Stimulated activated CD4-positive, alpha-beta T cell treated with anti-CD3 and anti-CD28 coated beads, Interleukin-12 subunit alpha, Interleukin-12 subunit beta, amount 100 ng/mL, for 4 hours (primary cell): ENCODE measurements around the gene ATP11A.
A peak's percentile ranks its signal among the peaks of the same experiment; 100 is the strongest.
"Not testable (repeated sequence)": the region's sequence is repeated elsewhere in the genome, so short reads cannot be mapped to it uniquely, and the experiment has no call there.

Source experiments
- DNase-seq: peaks from one replicate; pipeline ENCODE4 v3.0.0-alpha.2; 2020

ATP11A gene

DNA sequence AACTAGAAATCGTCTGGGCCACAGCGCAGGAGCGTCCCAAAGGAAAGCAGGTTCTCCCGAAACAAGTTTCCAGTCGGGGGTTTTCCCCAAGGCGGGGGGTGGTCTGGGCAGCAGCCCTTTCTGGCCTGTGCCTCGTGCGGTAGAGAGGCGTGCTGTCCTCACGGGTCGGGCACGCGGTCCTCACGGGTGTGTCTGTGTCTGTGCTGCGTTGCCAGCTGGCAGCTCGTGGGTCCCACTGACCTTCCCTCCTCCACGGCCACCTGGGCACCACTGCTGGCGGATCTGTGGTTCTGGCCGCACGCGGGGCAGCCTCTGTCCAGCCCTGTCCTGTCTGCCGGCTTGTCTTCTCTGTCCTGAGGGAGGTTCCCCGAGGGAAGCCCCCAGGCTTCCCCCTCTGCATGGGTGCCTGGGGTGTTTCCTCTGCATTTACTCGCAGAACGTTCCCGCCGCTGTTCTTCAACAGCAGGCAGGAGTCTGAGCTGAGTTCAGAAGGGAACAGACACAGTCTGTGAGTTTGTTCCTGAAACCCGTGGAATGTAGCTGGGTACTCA is 181.0 kb downstream of the ATP11A start:
- no peak for DNase-seq

DNA sequence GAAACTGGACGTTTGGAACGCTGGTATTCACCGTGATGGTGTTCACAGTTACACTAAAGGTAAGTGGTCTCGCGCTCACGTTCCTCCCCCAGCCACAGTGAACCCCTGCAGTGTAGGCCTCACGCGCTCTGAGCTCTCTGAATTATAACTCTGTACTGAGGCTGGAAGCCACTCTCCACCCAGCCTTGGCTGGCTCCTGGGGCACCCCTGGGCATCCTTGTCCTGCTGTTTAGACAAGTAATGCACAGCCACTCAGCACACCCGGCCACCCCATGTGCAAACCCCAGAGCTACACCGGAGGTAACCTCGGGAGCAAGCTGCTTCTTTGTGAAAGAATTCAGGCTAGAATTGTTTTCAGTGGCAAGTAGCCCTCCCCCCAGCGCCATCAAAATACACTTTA is 181.9 kb downstream of the ATP11A start:
- no peak for DNase-seq

DNA sequence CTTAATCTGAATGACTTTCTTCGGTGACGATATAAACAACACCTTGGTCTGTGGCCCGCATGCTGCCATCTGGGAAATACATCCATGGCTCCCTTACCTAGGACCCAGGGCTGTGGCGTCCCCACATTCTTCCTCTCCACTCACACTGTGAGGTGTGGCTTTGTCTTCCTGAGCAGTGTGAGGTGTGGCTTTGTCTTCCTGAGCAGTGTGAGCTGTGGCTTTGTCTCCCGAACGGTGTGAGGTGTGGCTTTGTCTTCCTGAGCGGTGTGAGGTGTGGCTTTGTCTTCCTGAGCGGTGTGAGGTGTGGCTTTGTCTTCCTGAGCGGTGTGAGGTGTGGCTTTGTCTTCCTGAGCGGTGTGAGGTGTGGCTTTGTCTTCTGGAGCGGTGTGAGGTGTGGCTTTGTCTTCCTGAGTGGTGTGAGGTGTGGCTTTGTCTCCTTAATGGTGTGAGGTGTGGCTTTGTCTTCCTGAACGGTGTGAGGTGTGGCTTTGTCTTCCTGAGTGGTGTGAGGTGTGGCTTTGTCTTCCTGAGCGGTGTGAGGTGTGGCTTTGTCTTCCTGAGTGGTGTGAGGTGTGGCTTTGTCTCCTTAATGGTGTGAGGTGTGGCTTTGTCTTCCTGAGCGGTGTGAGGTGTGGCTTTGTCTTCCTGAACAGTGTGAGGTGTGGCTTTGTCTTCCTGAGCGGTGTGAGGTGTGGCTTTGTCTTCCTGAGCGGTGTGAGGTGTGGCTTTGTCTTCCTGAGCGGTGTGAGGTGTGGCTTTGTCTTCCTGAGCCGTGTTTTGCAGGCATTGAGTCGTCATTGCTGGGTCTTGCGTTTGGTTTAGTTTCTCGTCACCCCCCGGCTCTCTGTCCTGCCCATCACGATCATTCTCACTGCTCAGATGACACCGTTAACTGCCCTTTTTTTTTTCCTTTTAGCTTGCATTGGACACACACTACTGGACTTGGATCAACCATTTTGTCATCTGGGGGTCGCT is 183.1 kb downstream of the ATP11A start:
- DNase-seq, result not testable (repeated sequence)

DNA sequence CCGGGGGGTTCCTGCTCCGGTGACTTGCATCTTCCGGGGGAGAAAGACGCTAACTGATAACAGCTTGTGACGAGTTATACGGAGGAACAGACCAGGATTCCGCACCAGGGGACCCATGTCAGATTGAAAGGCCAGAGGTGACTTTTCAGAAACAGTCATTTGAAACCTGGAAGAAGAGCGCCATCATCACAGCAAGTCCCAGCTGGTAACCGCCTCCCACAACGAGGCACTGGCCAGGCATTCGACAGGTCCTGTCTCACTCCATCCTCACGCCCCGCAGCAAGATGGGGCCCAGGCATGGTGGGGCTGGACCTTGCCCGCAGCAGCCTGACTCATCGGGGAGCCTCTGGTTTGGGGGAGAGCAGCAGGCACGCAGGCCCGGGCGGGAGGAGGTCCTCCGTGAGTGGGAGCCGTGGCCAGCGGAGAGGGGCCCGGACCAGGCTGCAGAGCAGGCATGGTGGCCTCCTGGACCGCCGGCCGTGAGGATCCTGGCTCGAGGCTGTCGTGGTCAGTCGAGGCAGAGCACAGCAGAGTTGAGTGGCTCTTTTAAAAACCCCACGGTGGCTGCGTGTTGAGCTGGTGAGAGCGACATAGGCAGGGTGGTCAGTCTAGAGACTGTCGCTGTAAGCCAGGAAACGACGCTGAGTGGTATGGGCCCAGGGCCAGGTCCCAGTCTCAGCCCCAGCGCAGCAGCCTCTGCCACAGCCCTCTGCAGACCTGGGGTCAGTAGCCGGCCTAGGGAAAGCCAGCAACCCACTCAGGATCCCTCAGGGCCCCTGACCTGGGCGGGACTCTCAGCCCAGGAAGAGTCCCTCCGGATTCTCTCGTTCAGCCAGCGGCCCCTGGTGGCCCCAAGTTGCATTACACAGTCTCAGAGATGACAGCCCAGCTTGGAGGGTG is 184.3 kb downstream of the ATP11A start:
- DNase-seq, result peak; percentile 57

DNA sequence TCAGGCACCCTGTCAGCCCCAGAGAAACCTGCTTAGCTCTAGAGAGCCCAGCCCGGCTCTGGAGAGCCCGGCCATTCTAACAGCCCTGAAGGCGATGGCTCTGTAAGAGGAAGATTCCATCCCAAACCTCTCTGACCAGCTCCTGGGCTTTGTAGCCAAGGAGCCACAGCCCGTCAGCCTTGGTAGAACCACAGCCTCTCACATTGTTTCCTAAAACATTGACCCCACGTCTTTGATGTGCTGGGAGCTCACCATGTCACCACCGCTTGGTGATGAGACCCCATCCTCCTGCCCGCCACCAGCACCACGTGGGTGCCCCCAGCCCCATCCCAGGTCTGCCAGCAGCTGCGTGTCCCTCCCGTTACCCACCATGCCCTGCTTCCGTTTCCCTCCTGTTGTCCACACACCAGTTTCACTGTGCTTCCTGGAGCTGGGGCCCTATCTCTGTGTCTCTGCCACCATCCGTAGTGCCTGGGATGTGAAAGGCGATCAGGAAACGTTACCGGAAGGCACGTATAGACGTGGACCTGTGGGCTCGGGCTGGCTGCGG is 185.0 kb downstream of the ATP11A start:
- DNase-seq, result no peak

DNA sequence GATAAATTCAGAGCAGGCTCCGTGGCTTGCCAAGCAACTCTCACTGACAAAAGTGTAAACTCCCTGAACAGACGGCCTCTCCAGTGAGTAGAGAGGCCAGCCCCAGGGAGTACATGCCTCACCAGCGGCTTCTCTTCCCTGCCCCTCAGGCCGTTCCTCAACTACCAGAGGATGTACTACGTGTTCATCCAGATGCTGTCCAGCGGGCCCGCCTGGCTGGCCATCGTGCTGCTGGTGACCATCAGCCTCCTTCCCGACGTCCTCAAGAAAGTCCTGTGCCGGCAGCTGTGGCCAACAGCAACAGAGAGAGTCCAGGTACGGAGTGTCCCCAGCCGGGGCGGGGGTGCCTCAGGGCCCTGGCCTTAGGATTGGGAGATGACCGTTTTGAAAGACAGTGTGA is 185.8 kb downstream of the ATP11A start:
- no peak for DNase-seq

DNA sequence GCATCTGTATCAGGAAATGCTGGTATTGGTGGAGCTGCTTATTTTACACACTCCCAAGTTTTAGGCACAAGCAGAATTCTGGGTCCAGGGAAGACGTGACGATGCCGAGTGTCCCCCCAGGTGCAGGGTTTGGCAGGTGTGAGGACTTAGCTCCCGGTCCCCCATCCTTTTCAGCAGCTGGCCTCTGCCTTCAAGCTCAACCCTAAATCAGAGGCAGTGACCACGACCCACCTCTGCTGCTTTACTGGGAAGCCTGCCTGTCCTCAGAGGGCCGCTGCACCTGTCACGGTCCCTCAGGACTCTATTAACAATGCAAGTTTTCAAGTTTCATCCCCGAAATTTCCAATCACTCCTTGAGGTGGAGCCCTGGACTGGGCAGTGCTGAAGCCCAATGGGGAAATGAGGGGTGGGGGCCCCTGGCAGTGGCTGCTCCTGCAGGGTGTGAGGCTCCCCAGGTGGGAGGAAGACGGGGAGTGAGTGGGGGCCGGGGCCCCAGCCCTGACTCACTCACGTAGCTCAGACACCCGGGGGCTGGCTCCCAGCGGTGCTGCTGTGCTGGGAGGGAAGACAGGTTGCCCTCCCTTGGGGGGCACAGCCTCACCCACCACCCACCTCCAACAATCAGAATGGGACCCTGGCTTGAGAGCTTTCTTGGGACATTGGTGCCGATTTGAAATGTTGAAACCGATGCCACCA is 186.6 kb downstream of the ATP11A start:
- DNase-seq, result no peak

DNA sequence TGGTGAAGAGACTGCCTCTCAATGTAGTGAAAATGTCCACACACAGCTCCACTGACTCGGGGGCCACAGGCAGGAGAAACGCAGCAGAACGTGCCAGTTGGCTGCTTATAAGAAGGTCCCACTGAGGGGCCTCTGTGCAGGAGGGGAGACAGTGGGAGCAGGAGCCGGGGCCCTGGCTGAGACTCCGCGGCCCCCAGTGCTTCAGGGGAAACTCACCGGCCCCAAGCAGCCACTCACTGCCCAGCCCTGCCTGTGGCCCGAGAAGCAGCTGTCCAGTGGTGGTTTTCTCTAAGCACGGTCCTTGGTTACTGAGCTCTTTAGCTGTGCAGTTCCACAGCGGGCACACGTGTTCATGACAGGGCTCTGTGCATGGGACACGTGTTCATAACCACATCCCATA is 187.2 kb downstream of the ATP11A start:
- DNase-seq, result no peak

DNA sequence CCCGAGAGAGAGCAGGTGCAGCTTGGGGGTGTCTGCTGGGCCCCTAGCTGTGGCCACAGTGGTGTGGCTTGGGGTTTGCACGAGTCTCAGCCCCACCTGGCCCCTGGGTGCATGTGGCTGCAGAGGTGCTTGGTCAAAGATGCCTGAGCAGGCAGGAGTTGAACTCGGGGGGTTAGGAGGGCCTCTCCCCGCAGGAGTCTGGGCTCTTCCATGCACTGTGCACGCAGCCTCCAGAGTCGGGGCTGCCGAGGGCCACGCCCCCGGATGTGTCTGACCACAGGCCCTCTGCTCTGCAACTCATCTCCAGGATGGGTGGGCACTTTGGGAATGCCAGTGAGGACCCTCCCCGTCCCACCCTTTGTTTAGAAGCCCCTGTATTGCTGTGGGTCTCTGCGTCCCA is 187.7 kb downstream of the ATP11A start:
- DNase-seq, result no peak

DNA sequence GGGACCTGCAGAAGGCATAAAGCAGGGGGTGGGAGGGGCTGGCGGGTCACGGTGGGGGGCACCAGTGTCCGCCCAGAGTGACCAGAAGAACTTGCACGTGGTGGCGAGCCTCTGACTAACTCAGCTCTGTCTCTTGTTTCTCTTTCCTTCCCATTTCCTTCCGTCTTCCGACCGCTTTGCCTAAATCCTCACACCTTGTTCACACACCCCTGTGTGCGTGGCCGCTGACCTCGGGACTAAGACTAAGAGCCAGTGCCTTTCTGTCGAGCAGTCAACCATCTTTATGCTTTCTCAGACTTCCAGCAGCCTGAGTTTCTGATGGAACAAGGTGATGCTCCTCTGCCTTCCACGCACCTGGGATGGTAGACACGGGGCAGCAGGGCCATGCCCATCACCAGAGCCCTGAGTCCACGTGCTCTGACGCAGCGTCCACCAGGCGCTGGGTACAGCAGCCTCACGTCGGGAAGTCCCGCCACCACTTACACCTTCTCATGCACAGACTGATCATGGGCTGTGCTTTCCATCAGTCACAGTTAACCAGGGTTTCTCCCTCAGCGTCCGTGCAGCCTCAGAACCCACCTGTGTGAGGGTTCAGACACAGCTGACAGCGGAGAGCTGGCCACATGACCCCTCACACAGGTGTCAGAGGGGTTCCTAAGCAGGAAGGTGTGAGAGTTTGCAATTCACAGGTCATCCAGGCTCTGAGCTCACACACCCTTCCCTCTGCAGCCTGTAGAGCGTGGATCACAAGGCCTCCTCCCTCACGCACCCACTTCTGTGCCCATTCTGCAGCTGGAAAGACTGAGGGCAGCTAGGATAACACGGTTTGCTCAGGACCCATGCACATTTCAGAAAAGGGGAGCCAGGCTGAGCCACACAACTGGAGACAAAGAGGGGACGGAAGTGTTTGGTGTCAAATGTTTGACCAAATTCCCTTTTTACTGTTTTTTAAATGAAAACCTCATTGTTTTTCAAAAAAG is 188.4 kb downstream of the ATP11A start:
- DNase-seq, result no peak

DNA sequence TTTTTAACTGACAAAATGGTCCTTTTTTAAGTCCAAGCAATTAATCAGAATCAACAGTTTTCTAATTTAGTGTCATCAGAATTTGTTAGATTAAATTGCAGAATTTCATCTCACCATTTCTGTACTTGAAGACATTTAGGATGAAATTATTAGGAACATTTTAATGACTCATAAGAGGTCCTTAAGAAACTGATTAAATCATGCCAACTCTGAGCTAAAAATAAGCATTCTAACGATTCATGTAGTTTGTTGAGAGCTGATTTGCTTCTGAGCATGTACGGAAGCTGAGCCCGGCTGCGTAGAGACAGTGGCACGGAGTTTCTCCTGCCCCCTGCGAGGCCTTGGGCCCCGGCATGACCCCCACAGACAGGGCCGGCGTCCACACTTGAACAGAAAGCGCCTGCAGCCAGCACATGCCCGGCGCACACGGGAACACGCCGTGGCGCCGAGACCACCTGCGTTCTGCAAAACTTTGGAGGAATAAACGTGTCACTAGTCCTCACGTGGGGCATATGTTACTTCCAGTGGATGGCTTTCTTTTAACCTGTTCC is 189.5 kb downstream of the ATP11A start:
- DNase-seq, result no peak

DNA sequence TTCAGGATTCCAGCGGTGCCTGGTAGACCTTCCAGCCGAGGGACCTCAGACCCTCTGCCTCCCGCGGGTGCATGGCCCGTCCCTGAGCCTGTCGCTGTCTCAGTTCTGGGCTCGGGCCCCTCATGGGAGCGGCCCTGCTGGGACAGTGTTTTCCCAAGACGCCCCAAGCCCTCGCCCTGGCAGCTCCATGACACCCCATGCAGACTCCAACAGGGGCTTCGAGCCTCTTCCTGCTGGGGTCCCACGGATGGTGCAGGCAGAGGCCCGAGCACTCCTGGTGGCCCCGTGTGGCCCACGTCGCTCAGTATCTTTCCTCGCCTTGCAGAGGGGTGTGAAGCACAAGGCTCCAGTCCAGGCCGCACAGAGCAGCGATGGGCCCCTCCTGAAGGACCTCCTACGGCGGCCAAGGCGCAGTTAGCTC is 190.4 kb downstream of the ATP11A start:
- no peak for DNase-seq

DNA sequence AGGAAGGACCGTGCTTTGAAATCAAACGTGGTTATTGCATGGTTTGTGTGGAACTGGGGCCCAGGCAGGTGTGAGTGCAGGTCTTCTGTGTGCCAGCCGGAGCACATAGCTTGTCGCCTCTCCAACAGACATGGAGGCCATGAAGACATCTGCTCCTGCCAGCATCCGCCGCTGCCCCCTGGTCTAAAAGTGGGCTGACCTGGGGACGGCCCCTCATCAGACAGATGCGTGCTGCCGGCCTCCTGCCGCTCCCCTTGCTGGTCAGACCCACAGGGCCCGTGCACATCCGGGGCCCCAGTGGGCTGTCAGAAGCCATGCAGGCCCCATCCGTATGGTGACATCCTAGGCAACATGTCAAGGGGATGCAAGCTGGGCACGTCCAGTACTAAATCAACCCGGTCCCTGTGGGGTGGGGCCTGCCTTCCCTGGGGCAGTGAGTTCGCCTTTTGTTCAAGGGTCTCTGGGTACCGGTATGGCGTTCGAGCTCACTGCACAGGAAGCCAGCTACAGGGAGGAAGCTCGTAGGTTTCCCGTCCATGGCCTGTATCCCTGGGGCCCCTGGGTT is 191.2 kb downstream of the ATP11A start:
- DNase-seq, result no peak

DNA sequence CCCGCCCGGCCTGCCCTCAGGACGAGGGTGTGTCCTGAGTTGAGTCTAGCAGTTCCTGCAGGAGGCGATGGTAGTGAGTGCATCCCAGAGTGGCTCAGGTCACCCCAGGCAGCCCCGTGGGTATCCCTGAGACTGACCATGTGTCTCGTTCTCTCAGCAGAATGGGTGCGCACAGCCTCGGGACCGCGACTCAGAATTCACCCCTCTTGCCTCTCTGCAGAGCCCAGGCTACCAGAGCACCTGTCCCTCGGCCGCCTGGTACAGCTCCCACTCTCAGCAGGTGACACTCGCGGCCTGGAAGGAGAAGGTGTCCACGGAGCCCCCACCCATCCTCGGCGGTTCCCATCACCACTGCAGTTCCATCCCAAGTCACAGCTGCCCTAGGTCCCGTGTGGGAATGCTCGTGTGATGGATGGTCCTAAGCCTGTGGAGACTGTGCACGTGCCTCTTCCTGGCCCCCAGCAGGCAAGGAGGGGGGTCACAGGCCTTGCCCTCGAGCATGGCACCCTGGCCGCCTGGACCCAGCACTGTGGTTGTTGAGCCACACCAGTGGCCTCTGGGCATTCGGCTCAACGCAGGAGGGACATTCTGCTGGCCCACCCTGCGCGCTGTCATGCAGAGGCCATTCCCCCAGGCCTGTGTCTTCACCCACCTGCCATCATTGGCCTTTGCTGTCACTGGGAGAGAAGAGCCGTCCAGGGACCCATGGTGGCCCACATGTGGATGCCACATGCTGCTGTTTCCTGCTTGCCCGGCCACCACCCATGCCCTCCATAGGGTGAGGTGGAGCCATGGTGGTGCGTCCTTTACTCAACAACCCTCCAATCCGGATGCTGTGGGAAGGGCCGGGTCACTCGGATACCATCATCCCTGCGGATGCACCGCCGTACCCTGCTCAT is 192.1 kb downstream of the ATP11A start:
- DNase-seq, result no peak

DNA sequence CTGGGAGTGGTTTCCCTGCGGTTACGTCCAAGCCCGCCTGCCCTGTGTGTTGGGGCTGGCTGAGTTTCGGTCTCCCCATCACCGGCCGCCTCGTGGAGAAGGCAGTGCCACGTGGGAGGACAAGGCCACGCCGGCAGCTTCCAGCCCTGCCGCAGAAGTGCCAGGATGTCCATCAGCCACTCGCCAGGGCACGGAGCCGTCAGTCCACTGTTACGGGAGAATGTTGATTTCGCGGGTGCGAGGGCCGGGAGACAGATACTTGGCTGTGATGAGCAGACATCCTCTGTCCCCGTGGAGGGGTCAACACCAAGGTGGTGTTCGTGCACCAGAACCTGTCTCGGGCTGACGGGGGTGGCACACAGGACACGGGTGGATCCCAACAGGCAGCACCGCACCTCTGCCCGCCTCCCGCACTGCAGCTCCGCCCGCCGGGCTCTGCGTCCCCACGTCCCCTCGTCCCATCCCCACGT is 192.8 kb downstream of the ATP11A start:
- DNase-seq, result no peak

DNA sequence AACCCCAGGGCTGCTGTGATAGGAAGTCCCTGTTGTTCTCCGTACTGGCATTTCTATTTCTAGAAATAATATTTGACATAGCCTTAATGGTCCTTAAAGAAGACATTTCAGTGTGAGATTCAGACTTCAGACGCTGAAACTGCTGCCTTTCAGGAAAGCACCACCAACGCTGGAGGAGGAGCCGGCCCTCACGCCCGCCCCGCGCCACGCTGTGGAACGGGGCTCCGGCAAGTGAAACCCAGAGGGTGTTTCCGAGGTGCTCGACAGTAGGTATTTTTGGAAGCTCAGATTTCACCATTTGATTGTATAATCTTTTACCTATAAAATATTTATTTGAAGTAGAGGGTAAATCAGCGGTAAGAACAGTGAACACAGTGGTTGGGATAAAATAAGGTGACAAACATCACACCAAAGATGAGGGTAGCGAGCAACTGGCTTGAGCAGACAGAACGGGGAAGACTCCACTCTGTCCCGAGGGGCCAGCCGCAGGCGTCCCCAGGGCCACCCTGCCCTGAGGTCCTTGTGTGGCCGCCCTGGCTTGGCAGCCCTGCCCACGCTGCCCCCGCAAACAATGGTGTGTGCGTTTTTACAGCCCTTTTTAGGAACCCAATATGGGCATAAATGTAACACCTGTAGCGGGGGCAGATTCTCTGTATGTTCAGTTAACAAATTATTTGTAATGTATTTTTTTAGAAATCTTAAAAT is 193.6 kb downstream of the ATP11A start:
- no peak for DNase-seq

DNA sequence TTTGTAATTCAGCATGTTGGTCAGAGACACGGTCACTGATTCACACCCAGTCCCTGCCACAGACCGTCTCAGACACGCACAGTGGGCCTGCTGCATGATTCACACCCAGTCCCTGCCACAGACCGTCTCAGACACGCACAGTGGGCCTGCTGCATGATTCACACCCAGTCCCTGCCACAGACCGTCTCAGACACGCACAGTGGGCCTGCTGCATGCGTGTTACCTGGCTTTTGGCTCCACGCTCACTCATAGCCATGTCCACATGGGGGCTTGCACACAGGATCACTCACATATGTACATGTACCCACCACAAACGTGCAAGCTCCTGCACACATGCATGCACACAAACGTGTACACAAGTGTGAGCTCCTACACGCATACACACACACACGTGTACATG is 194.9 kb downstream of the ATP11A start:
- not testable (repeated sequence) for DNase-seq

DNA sequence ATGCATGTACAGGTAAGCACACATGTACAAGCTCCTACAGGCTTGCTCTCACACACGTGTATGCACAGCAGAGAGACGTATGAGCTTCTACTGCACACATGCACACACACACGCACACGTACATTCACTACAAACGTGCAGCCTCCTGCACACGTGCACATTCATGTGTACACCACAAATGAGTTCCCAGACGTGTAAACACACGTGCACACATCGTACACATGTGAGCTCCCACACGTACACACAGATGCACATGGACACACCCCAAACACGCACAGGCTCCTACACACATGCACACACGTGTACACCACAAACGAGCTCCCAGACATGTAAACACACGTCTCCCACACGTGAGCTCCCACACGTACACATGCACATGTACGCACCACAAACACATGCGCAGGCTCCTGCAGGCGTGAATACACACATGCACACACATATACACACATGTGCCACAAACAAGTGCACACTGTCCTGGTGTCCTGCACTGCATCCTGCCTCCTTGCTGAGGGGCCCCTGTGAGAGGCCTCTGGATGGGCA is 195.5 kb downstream of the ATP11A start:
- no peak for DNase-seq
